ENCODE results near the gene HERPUD1.
"Not testable (repeated sequence)": the region's sequence is repeated elsewhere in the genome, so short reads cannot be mapped to it uniquely, and the experiment has no call there.

HERPUD1 gene

GRCh38 chr16:56987692-56988091 is 55.8 kb downstream of the HERPUD1 start:
- no peak overlapping the region; the same call in 1 of the 2 replicates for H3K4me3 ChIP-seq (ENCODE audit: low read depth, low read length)
- no peak for TF ChIP-seq CTCF (IDR thresholded peaks at IDR 0.05; ENCODE audit: low read depth, low read length, missing control alignments)
- no peak for DNase-seq (ENCODE audit: low read depth)

- TF ChIP-seq CTCF (IDR thresholded peaks at IDR 0.05; ENCODE audit: low read depth, low read length, missing control alignments) = no peak
- H3K4me3 ChIP-seq (ENCODE audit: low read depth, low read length) = peak overlapping the region; percentile 72
Measured at GRCh38 chr16:56988161-56988947, 56.4 kb downstream of the HERPUD1 start.

GRCh38 chr16:56988948-56989945 is 57.3 kb downstream of the HERPUD1 start, which contains the start of gene NLRC5:
Gene NLRC5 (plus strand): TSS chr16:56989557. CDS start chr16:57020713, 31,156 bp downstream.
- no peak for DNase-seq (ENCODE audit: low read depth)

More at GRCh38 chr16:56988161-56988947, 56.4 kb downstream of the HERPUD1 start:
- no peak for DNase-seq (ENCODE audit: low read depth)

GRCh38 chr16:56989988-56990387 is 58.0 kb downstream of the HERPUD1 start:
- H3K4me3 ChIP-seq (ENCODE audit: low read depth, low read length) = peak overlapping the region; percentile 72
- no peak for DNase-seq (ENCODE audit: low read depth)
- no peak for TF ChIP-seq CTCF (IDR thresholded peaks at IDR 0.05; ENCODE audit: low read depth, low read length, missing control alignments)

More at GRCh38 chr16:56988948-56989945, 57.3 kb downstream of the HERPUD1 start, which contains the start of gene NLRC5:
- peak within 1 kb of the TSS; percentile 72 for H3K4me3 ChIP-seq (ENCODE audit: low read depth, low read length)
- no peak for TF ChIP-seq CTCF (IDR thresholded peaks at IDR 0.05; ENCODE audit: low read depth, low read length, missing control alignments)

- DNase-seq (ENCODE audit: low read depth) = no peak
- no peak for TF ChIP-seq CTCF (IDR thresholded peaks at IDR 0.05; ENCODE audit: low read depth, low read length, missing control alignments)
- peak overlapping the region; percentile 72 for H3K4me3 ChIP-seq (ENCODE audit: low read depth, low read length)
Measured at GRCh38 chr16:56990407-56991286, 58.7 kb downstream of the HERPUD1 start.

- H3K4me3 ChIP-seq (ENCODE audit: low read depth, low read length) = not testable (repeated sequence)
Measured at GRCh38 chr16:56992431-56992830, 60.5 kb downstream of the HERPUD1 start.

More at GRCh38 chr16:56992431-56992830, 60.5 kb downstream of the HERPUD1 start:
- not testable (repeated sequence) for DNase-seq (ENCODE audit: low read depth)
